Hepatocyte (in vitro differentiated cells): ENCODE results near the gene ROBO4.

Experiments used
- CTCF ChIP-seq: fragments of 200-600 bp; sonication (generic); IDR thresholded peaks from 2 replicates; pipeline ENCODE4 v1.5.1; 2016; ENCODE audit warnings: antibody characterized with exemption, mild to moderate bottlenecking; ENCODE audit not compliant: poor library complexity
- EZH2 ChIP-seq: fragments of 200-600 bp; sonication (generic); IDR thresholded peaks from 2 replicates; pipeline ENCODE4 v1.6.1; 2016; ENCODE audit warnings: antibody characterized with exemption, mild to moderate bottlenecking, borderline replicate concordance
- EZH2phosphoT487 ChIP-seq: fragments of 200-600 bp; sonication (generic); IDR thresholded peaks from one replicate; pipeline ENCODE4 v1.6.1; 2018; ENCODE audit warnings: antibody characterized with exemption, mild to moderate bottlenecking, low read depth, moderate library complexity; ENCODE audit not compliant: unreplicated experiment, severe bottlenecking

GRCh38 chr11:124922831-124923230, 25.2 kb upstream of the ROBO4 start:
- TF ChIP-seq CTCF = no peak
- no peak for TF ChIP-seq EZH2phosphoT487
- TF ChIP-seq EZH2 = no peak
